Activated CD4-positive, alpha-beta T cell treated with anti-CD3 and anti-CD28 coated beads for 4 hours (primary cell): ENCODE data around the gene SMTN.
"Not testable (repeated sequence)": the region's sequence is repeated elsewhere in the genome, so short reads cannot be mapped to it uniquely, and the experiment has no call there.

ENCODE experiments used
- DNase-seq, 2 donors: peaks; one replicate each; pipeline ENCODE4 v3.0.0-alpha.2; 2020

The SMTN gene

GRCh38 chr22:31080848-31081649 lies at the start of gene SMTN:
Gene SMTN, plus strand, starts transcription at chr22:31081318. Its CDS starts 1,941 bp downstream, at chr22:31083259.
- DNase-seq: peak; percentile 83 to 88

- DNase-seq: no peak
Measured at GRCh38 chr22:31036671-31037550, 44.2 kb upstream of the SMTN start.

GRCh38 chr22:31038686-31039085 lies 42.4 kb upstream of the SMTN start:
- no peak for DNase-seq

- DNase-seq: no peak
Measured at GRCh38 chr22:31039393-31039792, 41.7 kb upstream of the SMTN start.

- DNase-seq: no peak
Measured at GRCh38 chr22:31040542-31041398, 40.3 kb upstream of the SMTN start.

GRCh38 chr22:31044262-31044861 lies 36.8 kb upstream of the SMTN start:
- no peak for DNase-seq

GRCh38 chr22:31045900-31046538 lies 35.1 kb upstream of the SMTN start:
- no peak for DNase-seq

- no peak for DNase-seq
Measured at GRCh38 chr22:31046539-31047226, 34.4 kb upstream of the SMTN start.

GRCh38 chr22:31048570-31048969 lies 32.5 kb upstream of the SMTN start:
- no peak for DNase-seq

GRCh38 chr22:31049815-31050420 lies 31.2 kb upstream of the SMTN start:
- no peak for DNase-seq

GRCh38 chr22:31055117-31055634 lies 25.9 kb upstream of the SMTN start:
- DNase-seq: no peak

- DNase-seq: no peak
Measured at GRCh38 chr22:31055635-31056159, 25.4 kb upstream of the SMTN start.

GRCh38 chr22:31056986-31057599 lies 24.0 kb upstream of the SMTN start:
- DNase-seq: no peak

GRCh38 chr22:31059663-31060062 lies 21.5 kb upstream of the SMTN start:
- not testable (repeated sequence) for DNase-seq

GRCh38 chr22:31062566-31063230 lies 18.4 kb upstream of the SMTN start:
- DNase-seq: no peak

GRCh38 chr22:31064369-31064768 lies 16.7 kb upstream of the SMTN start:
- DNase-seq: no peak

- DNase-seq: no peak
Measured at GRCh38 chr22:31068970-31069369, 12.1 kb upstream of the SMTN start.

GRCh38 chr22:31069691-31070314 lies 11.3 kb upstream of the SMTN start:
- not testable (repeated sequence) for DNase-seq

- DNase-seq: not testable (repeated sequence)
Measured at GRCh38 chr22:31073125-31073524, 8.0 kb upstream of the SMTN start.
